DMS79 (cell line): ENCODE results near the gene SMYD3.

ENCODE experiments used
- DNase-seq: peaks from one replicate; lab custom pipeline; 2025; lab: John Stamatoyannopoulos, UW

The SMYD3 gene

GRCh38 chr1:246304484-246305259 lies 202.4 kb downstream of the SMYD3 start:
- no peak for DNase-seq

DNA sequence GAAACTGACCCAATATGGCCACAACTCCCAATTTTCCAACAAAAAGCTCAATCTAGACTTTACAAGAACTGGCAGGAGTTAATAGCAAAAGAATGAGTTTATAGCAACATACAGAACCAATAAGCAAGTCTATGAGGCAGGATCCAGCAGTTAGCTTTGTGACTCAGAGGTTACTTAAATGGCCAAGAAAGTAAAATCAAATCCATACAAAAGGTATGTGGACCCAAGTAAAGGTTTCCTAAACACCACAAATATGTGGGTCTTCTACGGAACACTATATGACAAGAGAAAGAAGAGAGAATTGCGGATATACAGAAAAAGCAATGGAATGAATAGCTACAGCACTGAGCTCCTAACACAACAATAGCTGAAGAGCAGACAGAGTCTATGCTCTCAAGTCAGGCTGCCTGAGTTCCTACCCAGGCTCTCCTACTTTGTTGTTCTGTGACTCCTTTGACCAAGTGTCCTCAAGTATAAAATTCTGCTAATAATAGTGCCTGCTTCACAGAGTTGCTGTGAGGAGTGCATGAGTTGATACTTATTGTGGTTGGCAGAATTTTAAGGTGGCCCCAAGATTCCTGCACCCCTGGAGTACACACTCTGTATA lies 204.3 kb downstream of the SMYD3 start:
- no peak for DNase-seq

GRCh38 chr1:246302251-246302625 lies 204.8 kb downstream of the SMYD3 start:
- no peak for DNase-seq

DNA sequence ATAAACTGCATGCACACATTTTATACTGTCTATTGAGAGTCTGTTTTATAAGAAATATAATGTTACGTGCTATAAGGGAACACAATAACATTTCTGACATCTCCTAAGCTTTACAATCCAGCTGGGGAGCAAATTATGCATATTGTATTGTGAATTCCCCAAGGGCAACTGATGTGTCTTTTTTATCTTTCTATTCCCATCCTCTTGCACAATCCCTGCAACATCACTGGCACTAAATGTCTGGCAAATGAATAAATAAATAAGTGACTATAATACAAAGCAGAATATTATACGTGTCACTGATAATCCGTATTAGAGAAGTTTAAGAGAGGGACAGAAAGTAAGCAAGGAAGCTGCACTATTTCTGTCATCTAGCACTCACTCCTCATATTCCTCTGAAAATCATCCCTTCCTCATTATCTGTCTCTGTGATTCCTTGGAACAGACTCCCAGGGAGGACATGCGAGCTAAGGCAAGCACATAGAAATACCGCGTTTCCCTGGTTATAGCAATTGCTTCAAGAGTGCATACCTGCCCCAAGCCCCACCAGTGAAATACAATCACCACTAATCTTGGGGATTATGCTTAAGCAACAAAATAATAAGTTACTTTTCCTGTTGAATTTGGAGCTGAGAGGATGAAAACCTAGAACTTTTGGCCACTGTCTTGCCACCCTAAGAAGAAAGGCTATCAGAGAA lies 205.4 kb downstream of the SMYD3 start:
- DNase-seq: no peak

GRCh38 chr1:246300626-246301549 lies 206.2 kb downstream of the SMYD3 start:
- no peak for DNase-seq

- DNase-seq: no peak
Observed at GRCh38 chr1:246297279-246298265, 209.5 kb downstream of the SMYD3 start.

DNA sequence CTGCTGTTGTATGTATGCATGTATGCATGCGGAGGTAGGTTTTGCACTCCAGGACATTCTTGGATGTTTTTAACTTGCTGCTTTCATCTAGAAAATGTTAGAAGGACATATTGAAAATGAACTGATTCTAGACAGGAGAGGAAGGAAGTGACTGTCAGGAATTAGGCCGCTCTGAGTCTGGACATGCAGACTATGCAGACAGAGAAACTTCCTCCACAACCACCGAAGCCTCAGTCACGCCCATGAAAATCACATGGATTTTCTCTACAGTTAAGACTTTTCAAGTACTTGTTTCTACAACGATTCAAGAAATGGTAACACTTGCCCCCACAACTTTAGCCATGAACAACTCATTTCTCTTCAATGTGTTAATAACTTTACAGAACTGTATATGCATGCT lies 211.1 kb downstream of the SMYD3 start:
- DNase-seq: no peak

DNA sequence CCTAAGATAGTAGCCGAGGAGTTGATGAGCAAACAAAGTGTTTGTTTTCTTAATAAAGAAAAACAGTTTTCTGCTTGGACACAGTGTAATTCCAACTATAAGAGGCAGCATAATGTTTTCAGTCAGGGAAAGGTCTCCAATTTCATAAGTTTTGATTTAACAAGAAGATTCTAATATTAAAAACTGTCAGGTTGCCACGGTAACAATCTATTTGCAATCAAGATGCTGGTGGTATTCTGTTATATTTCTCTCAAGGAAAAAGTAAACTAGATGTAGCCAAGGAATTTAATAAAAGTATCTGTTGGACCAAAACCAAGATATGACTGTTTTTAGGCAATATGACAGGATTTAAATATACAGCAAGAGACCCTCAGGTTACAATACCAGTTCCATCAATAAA lies 211.7 kb downstream of the SMYD3 start:
- no peak for DNase-seq

GRCh38 chr1:246294263-246294662 lies 212.8 kb downstream of the SMYD3 start:
- no peak for DNase-seq

DNA sequence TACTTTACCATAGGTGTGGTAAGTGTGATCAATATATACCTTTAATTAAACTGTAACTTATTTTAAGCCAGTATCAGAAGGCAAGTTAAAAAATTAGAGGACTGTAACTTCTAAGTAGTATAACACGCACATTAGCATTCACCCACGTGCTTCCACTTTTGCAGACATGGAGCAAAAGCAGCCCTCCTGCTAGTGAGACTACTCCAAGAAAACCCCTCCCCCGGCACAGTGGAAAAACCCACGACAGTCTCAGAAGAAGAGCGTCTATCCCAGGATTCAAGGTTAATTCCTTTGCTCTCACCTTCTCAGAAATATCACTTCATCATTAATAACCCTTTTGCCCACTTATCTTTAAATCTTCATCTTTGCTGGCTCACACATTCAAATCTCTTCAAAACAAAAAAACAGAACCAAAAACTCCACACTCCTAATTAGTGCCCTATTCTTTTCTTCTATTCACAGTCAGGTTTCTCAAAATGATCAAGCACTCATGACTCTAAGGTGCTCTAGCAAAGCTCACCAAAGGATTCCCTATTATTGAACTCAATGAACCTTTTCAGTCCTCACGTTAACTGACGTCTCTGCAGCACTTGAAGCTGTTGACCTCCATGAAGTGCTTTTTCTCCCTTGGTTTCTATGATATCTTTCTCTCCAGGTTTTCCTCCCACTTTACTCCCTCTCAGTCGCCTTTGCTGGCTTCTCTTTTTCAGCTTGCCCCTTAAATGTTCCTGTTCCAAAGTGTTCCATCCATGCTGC lies 213.5 kb downstream of the SMYD3 start:
- DNase-seq: peak; percentile 11

DNA sequence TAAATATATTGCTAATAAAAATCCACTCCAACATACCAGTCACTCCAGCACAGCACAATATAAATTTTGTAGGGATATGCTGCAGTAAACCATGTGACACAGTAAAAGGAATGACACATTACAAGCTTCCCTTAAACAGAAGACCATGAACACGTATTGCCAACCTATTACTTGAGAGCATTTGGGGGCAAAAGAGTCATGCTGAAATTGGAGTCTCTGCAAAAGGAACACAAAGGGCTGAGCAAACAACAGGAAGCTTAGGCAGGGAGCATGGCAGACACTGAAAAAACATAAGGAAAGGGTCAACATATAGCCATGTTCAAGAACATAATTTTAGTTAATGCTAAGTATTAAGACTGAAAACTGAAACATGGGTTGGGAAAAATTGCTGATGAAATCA lies 214.5 kb downstream of the SMYD3 start:
- DNase-seq: no peak

GRCh38 chr1:246291127-246291526 lies 216.0 kb downstream of the SMYD3 start:
- DNase-seq: peak; percentile 35

GRCh38 chr1:246283771-246284410 lies 223.2 kb downstream of the SMYD3 start:
- no peak for DNase-seq

GRCh38 chr1:246281639-246282038 lies 225.4 kb downstream of the SMYD3 start:
- DNase-seq: no peak

DNA sequence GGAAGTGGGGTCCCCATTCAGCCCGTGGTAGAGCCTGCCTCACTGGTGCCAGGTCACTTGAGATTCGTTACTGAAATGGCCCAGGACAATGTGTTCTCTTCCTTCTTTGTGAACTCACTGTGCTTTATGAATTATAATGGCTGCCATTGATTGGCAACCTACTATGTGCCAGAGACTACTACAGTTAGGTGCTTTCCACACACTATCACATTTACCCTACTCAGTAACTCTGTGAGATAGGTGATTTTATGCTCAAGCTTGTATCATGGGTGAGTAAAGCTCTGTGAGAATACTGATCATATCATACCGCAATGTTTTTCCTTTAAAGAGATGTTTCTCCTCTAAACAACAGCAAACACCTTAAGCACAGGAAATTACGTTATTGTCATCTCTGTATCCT lies 225.9 kb downstream of the SMYD3 start:
- DNase-seq: no peak

DNA sequence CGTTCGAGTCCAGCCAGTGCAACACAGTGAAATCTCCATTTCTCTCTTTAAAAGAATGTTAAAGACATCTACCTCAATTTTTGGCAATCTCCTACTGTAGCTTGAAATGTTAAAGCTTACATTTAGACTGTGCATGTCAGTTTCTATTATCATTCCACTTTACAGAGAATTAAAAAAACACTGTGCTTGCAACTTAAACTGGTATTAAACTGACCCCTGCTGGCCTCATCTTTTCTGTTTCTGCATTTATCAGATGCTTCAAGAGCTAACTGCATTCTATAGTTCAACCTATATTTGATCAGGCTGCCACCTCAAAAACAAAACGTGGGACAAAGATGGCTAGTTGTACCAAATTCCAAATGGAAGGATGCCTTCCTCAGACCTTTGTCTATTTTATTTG lies 226.5 kb downstream of the SMYD3 start:
- no peak for DNase-seq

DNA sequence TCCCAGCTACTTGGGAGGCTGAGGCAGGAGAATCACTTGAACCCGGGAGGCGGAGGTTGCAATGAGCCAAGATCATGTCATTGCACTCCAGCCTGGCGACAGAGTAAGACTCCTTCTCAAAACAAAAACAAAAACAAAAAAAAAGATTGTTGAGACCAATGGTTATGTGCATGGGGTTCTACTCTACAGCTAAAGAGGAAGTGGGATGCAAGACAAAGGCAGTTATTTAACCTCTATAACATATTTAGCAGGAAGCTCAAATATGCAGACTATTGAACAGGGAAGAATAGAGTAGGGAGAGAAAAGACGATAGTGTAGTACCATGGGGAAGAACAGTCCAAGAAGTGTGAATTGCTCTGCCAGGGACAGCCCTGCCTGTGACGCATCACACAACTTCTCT lies 227.7 kb downstream of the SMYD3 start:
- no peak for DNase-seq

GRCh38 chr1:246278371-246278770 lies 228.7 kb downstream of the SMYD3 start:
- no peak for DNase-seq

DNA sequence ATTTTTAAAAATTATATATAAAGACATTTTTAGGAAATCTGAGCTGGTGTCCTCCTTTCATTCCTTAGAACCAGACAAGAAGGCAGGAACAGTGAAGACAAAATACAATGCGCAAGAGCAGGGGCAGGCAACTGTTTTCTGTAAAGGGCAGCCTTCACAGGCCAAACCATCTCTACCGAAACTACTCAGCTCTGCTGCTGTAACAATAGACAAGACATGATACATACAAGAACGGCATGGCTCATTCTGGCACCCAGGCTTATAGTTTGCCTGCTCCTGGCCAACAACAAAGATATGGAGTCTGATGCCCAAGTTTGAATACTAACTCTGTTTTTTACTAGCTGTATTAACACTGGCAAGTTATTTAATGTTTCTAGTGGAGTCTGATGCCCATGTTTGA lies 232.0 kb downstream of the SMYD3 start:
- DNase-seq: no peak

GRCh38 chr1:246274186-246274585 lies 232.9 kb downstream of the SMYD3 start:
- no peak for DNase-seq
